ENCODE measurements around the gene ZBED1.
"Not testable (repeated sequence)": the region's sequence is repeated elsewhere in the genome, so short reads cannot be mapped to it uniquely, and the experiment has no call there.

ZBED1 gene

DNA sequence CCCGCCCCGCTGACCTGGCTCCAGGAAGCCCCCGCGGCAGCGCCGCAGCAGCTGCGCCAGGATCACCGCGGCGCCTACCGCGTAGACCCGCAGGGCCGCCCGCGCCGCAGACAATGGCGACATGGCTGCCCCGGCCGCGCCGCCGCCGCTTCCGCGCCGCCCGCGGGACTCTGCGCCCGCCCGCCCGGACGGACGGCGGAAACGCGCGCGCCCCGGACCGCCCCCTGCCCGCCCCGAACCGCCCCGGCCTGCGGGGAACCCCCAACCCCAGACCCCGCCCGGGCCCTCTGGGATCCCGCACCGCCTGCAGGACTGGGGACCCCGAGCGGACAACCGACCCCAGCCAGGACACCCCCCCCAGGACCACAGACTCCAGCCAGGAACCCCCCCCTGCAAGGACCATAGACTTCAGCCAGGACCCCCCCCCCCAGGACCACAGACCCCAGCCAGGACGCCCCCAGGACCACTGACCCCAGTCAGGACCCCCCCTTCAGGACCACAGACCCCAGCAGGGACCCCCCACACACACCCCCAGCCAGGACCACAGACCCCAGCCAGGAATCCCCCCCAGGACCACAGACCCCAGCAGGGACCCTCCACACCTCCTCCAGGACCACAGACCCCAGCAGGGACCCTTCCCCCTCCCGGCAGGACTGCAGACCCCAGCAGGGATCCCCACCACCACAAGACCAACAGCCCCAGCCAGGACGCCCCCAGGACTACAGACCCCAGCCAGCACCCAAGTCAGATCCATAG is at the start of gene ZBED1, which contains the start of gene DHRSX:
Gene ZBED1 (minus strand): TSS at position 174 of the 756 bp plus-strand sequence. CDS start 10,257 bp downstream, outside the sequence.
Gene DHRSX (minus strand): TSS at position 174 of the 756 bp plus-strand sequence. CDS start 51 bp downstream, at position 123.
- no peak for DNase-seq

DNA sequence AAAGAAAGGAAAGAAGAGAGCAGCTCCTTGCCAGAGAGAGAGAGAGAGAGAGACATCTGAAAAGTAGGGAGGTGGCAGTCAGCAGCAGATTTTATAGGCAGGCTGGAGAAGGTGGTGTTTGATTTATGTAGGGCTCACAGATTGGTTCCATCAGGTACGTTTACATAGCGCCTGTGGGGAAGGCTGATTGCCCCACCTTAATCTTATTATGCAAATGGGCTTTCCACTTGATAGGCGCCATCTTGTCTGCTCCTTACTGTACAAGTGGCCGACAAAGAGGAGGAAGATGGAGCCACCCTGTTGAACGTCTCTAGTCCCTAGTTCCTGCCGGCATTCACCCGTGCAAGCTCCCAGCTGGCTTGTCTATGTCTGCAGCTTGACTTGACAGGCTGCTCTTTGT is 49.1 kb upstream of the ZBED1 start:
- DNase-seq: no peak

DNA sequence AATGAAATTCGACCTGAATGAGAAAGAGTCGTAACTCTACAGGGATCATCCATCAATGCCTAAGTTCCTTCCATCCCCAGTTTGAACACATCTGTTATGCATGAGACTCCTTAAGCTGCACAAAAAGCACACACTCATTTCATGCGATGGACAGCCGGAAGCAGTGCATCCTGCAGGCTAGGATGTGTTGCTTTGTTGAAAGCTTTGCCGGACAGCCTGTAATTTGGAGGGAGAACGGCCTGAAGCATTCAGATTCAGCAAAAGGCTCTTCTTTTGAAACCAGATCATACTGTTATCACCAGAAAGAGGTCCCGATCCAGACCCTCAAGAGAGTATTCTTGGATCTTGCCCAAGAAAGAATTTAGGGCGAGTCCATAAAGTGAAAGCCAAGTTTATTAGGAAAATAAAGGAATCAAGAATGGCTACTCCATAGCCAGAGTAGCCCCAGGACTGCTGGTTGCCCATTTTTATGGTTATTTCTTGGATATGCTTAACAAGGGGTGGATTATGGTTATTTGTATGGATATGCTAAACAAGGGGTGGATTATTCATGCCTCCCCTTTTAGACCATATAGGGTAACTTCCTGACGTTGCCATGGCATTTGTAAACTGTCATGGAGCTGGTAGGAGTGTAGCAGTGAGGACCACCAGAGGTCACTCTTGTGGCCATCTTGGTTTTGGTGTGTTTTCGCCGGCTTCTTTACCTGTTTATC is 48.1 kb upstream of the ZBED1 start:
- DNase-seq: no peak

GRCh38 chrX:2547736-2548135 is 47.0 kb upstream of the ZBED1 start:
- peak; percentile 82 for DNase-seq

DNA sequence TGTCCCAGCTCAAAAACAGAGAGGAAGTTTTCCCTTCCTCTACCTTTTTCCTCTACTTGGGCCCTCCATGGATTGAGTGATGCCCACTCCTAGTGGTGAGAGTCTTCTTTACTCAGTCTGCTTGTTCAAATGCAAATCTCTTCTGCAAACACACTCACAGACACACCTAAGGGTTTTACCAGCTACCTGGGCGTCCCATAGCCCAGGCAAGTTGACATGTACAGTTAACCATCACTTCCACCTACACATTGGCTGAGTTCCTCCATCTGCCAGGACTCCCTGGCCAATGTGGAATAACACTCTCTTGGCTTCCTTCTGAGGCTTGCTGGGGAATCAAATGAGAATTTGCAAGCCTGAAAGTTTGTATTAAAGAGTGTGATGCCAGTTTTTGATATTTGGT is 45.7 kb upstream of the ZBED1 start:
- DNase-seq: no peak

DNA sequence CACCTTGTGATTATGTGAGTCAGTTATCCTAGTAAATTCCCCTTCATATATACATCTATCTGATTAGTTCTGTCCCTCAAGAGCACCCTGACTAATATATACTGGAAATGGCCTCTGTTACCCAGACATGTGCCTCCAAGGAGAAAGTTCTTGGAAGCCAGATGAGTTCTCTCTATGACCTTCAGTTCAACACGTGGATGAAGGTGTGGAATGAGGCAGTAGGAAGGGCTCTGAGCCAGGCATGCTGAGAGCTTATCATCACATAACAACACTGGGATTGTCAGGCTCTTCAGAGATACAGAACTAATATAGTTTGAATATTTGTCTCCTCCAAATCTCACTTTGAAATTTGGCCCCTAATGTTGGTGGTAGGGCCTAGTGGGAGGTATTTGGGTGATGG is 44.4 kb upstream of the ZBED1 start:
- no peak for DNase-seq

DNA sequence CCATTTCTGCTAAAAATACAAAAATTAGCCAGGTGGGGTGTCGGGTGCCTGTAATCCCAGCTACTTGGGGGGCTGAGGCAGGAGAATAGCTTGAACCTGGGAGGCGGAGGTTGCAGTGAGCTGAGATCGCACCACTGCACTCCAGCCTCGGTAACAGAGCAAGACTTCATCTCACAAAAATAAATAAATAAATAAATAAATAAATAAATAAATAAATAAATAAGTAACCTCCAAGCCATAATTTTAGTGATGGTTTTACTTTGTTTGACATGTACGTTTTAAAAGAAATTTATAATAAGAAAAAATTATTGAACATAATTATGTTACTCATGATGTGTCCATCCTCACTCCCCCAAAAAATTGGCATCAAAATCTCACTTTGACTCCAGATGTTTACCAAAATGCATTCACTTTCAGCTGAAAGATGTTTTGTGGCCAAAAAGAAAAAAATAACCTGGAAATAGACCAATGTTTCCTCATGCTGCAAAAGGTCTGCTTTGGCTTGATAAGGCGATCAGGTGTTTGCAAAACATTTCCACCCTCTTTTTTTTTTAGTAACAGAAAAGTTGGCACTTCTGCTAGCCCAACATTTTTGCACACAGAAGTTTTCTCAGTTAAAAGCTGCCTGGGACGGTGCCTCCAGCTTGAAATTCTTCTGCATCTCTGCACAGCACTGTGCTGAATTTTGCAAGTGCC is 42.2 kb upstream of the ZBED1 start:
- DNase-seq: peak; percentile 59

DNA sequence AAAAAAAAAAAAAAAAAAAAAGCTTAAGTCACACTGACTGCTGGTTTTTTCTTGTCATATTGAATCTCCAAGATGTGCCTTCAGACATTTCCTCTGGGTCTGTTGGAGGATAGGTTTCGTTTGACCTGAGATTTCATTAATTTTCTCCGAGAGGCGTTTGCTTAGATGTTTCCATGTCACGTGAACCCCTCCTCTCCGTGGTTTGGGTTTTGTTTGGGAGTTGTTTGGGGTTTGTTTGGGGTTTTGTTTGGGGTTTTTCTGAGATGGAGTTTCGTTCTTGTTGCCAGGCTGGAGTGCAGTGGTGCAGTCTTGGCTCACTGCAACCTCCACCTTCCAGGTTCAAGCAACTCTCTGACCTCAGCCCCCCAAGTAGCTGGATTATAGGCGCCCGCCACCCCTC is 40.8 kb upstream of the ZBED1 start:
- no peak for DNase-seq

GRCh38 chrX:2540426-2540947 is 39.7 kb upstream of the ZBED1 start:
- no peak for DNase-seq

GRCh38 chrX:2539586-2539985 is 38.8 kb upstream of the ZBED1 start:
- DNase-seq: no peak

- no peak for DNase-seq
Observed at GRCh38 chrX:2538031-2538757, 37.4 kb upstream of the ZBED1 start.

DNA sequence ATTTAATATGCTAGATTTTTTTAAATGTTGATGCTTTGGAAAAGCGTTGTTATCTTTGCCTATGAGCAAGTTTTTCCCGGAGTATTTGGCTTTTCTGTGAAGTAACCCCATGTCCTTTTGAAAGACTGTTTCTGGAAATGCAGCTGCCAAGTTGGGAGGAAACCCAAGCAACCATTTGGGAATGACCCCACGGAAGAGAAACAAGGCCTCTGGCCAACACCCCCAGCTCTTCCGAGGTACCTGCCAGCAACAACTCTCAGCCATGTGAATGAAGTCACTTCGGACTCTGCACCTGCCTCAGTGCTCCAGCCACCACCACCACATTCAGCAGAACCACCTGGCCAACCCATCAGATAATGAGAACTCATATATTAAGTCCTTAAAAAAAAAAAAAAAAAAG is 36.2 kb upstream of the ZBED1 start:
- DNase-seq: no peak

DNA sequence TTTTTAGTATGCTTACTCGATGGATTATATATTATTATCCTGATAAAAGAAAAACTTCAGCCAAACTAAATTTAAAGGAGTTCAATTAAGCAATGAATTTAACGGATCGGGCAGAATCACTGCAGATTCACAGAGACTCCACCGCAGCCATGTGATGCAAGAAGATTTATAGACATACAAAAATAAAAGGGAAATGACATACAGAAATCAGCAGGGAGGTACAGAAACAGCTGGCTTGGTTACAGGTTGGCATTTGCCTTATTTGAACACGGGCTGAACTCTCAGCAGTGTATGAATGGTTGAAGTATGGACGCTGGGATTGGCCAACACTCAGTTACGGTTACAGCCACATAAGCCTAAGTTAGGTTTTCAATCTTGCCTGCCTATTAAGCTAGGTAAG is 35.4 kb upstream of the ZBED1 start:
- DNase-seq: peak; percentile 32

DNA sequence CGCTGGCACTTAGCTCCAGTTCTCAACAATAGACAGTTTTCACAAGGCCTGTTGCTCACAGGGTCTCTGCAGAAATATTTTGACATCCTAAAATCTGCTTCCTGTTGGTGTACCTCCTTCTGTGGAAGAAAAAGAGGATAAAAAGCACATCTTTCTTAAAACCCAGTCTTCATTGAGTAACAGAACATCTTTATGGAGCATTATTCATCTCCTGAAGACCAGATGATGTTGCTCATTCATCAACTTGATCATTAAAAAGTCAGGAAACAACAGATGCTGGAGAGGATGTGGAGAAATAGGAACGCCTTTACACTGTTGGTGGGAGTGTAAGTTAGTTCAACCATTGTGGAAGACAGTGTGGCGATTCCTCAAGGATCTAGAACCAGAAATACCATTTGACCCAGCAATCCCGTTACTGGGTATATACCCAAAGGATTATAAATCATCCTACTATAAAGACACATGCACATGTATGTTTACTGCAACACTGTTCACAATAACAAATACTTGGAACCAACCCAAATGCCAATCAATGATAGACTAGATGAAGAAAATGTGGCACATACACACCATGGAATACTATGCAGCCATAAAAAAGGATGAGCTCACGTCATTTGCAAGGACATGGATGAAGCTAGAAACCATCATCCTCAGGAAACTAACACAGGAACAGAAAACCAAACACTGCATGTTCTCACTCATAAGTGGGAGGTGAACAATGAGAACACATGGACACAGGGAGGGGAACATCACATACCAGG is 33.7 kb upstream of the ZBED1 start:
- not testable (repeated sequence) for DNase-seq

DNA sequence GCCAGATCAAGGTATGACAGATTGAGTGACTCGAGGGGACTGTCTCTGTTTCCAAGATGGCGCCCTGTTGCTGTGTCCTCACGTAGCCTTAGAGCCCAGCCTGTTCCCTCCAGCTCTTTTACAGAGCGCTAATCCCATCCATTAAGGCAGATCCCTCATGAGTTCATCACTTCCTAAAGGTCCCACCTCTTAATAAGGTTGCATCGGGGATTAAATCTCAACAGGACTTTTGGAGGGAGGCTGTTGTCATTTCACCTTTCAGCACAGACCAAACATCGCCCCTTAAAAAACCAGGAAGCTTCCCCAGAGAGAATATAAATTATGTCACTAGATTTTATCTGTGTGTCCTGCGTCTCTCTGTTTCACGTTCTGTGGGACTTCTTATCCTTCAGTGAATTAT is 32.6 kb upstream of the ZBED1 start:
- no peak for DNase-seq

DNA sequence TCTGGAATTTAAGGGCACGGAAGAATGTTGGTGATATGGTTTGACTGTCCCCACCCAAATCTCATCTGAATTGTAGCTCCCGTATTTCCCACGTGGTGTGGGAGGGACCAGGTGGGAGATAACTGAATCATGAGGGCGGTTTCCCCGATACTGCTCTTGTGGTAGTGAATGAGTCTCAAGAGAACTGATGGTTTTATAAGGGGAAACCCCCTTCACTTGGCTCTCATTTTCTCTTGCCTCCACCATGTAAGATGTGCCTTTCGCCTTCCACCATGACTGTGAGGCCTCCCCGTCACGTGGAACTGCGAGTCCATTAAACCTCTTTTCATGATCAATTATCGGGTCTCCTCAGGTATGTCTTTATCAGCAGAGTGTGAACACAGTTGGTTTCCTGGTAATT is 25.6 kb upstream of the ZBED1 start:
- no peak for DNase-seq

DNA sequence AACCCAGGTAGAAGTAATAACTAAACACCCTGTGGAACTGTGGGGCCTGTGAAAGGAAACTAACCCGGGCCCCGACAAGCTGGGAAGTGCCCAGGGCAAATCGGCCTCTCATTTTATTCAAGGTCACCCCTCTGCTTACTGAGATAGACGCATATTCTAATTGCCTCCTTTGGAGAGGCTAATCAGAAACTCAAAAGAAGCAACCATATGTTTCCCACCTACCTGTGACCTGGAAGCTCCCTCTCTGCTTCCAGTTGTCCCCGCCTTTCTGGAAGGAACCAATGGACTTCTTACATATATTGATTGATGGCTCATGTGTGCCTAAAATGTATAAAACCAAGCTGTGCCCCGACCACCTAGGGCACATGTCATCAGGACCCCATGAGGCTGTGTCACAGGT is 23.1 kb upstream of the ZBED1 start:
- DNase-seq: no peak

DNA sequence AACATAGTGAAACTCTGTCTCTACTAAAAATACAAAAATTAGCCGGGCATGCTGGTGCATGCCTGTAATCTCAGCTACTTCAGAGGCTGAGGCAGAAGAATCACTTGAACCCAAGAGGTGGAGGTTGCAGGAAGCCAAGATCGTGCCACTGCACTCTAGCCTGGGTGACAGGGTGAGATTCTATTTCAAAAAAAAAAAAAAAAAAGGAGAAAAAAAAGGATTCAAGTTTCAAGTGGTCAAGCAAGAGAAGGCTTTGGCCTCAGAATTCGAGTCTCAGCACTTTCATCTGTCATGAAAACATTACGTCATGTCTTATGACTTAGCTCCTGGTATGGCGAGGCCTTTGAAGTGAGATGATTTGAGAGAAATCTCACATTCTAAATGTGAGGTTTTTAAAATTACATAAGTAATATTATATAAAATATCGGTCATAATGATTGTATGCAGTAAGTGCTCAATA is 21.2 kb upstream of the ZBED1 start:
- no peak for DNase-seq

GRCh38 chrX:2521092-2521926 is 20.5 kb upstream of the ZBED1 start:
- DNase-seq: no peak

DNA sequence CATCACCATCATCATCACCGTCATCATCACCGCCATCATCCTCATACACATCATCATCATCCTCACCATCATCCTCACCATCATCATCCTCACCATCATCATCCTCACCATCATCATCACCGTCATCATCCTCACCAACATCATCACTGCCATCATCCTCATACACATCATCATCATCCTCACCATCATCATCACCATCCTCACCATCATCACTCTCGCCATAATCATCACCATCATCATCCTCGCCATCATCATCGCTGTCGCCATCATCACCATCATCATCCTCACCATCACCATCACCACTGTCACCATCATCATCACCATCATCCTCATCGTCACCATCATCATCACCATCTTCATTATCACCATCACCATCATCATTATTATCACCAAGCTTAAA is 19.8 kb upstream of the ZBED1 start:
- DNase-seq: no peak

DNA sequence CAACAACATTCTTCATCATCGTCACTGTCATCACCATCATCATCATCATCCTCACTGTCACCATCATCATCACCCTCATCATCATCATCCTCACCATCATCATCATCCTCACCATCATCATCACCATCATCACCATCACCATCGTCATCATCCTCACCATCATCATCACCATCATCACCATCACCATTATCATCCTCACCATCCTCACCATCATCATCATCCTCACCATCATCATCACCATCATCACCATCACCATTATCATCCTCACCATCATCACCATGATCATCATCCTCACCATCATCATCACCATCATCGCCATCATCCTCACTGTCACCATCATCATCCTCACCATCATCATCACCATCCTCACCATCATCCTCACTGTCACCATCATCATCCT is 18.9 kb upstream of the ZBED1 start:
- DNase-seq: not testable (repeated sequence)
